HUES6 (cell line): ENCODE results near the gene ARHGAP21.

Experiments used
- H3K27ac ChIP-seq: 2 replicates; pipeline ENCODE4 v1.7.0; 2013; ENCODE audit warnings: low read depth, mild to moderate bottlenecking, low read length, inconsistent platforms
- H3K27me3 ChIP-seq: 2 replicates; pipeline ENCODE4 v1.6.1; 2013; ENCODE audit warnings: low read length; ENCODE audit not compliant: control insufficient read depth, insufficient read depth
- H3K36me3 ChIP-seq: 2 replicates; pipeline ENCODE4 v1.6.1; 2013; ENCODE audit warnings: low read length; ENCODE audit not compliant: control insufficient read depth, insufficient read depth
- H3K4me1 ChIP-seq: 2 replicates; pipeline ENCODE4 v1.6.1; 2013; ENCODE audit warnings: low read length; ENCODE audit not compliant: control insufficient read depth, insufficient read depth
- H3K4me3 ChIP-seq: 2 replicates; pipeline ENCODE4 v1.5.1; 2013; ENCODE audit warnings: low read depth, low read length
- H3K9ac ChIP-seq: one replicate; pipeline ENCODE4 v1.6.1; 2013; ENCODE audit warnings: mild to moderate bottlenecking, low read length
- H3K9me3 ChIP-seq: 2 replicates; pipeline ENCODE4 v1.6.1; 2013; ENCODE audit warnings: low read depth, low read length; ENCODE audit not compliant: control insufficient read depth, insufficient read depth

ARHGAP21 gene

DNA sequence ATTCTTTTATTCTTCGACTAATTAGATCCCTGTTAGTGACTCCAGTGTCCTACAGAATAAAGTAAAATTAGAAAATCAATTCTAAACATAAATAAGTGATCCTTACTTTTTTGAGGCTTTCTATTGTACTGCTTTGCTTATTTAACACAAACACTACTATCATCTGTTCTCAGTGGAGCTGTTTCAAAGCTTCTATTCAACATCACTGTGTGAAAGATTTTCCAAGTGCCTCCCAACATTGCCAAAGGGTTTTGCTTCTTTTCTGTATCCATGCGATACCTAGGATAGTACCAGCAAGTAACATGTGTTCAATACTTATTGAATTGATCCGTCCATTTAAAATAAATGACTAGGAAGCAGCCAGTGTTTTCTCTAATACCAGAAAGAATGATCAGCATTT is 125.7 kb downstream of the ARHGAP21 start:
- H3K27me3 ChIP-seq: no peaks in the 10 kb centered on the region
- no peak overlapping the region for H3K9ac ChIP-seq
- peaks cover 72% of the 10 kb centered on the region for H3K36me3 ChIP-seq
- no peaks in the 10 kb centered on the region for H3K9me3 ChIP-seq
- no peak overlapping the region for H3K27ac ChIP-seq
- no peak overlapping the region for H3K4me3 ChIP-seq
- no peaks in the 10 kb centered on the region for H3K4me1 ChIP-seq

DNA sequence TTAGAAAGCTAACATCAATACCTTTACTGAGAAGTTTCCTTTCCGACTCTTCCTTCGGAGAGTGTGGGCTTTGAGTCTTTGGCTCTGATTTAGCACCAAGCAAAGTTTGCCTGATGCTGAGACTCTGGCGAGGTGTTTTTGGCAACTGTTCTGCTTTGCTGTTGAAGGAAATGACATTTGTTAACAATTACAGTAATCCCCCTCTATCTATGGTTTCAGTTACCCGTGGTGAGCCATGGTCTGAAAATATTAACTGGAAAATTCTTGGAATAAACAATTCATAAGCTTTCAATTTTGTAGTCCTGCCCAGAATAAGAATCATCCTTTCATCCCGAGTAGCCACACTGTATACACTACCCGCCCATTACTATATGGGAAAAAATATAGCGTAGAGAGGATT is 126.3 kb downstream of the ARHGAP21 start:
- Histone ChIP-seq H3K4me1 (no peaks in the 10 kb centered on the region), H3K9ac (no peak overlapping the region), H3K4me3 (no peak overlapping the region), H3K27ac (no peak overlapping the region), H3K9me3 (no peaks in the 10 kb centered on the region), H3K36me3 (peaks cover 76% of the 10 kb centered on the region), H3K27me3 (no peaks in the 10 kb centered on the region)

DNA sequence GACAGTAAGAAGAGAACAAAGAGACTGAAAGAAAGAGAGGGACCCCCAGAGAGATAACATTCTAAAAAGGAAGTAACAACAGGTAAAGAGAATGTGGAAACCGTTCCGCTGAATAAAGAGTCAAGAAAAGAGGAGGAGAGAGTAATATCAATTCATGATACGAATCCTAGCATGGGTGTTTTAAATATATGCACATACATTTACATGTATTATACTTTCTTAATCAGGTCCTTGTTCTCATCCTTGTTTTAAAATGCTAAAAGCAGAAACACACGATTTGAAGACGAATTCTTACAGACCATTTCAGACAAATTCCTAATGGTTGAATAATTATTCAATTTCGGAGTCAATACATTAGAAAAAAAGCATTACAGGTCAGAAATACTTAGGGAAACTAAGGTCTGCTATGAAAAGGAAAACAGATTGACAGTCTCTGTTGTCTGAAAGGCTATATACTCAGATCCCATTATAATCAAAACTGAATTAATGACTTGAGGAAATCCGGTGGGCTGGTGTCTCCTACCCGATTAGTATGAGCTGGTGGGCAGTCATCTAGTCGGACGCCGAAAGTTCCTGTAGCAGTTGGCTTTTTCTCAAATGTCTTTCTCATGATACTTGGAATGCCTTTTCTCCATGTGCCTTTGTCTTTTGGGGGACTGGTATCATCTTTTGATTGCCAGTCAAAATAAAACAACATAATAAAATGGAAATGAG is 127.3 kb downstream of the ARHGAP21 start:
- no peak overlapping the region for H3K4me3 ChIP-seq
- peaks cover 85% of the 10 kb centered on the region for H3K36me3 ChIP-seq
- no peak overlapping the region for H3K9ac ChIP-seq
- no peak overlapping the region for H3K27ac ChIP-seq
- H3K27me3 ChIP-seq: no peaks in the 10 kb centered on the region
- no peaks in the 10 kb centered on the region for H3K9me3 ChIP-seq
- no peaks in the 10 kb centered on the region for H3K4me1 ChIP-seq

DNA sequence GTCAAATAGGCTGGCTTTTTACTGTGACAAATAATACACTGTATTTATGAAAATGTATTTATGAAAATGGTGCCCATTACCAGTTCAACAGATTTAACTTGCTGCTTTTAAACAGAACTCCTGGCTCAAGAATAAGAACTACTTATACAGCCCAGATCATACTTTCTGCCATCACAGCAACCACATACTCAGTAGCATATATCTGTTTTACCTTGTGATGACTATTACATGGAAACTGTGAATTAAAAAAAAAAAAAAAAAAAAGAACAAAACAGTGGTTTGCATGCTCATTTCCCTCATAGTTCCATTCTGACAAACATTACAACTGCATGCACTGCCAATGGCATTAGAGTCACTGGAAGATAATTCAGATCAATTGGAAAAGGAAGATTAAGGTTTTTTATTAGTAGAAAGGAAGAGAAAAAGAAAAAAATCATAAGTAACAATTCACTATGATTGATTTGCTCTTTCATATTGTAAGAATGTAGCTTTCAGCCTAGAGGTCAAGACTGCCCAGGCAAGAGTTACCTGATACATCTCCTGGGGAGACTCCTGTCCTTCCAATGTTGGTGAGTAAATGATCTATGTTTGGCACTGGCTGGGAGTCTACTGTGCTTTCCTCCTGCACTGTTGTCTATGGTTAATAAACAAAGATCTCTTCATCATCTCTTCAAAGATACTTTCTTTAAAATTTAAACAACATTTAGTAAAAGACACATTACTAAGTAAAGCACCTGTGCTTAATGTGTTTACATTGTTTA is 132.8 kb downstream of the ARHGAP21 start:
- peaks cover 72% of the 10 kb centered on the region for H3K36me3 ChIP-seq
- H3K9ac ChIP-seq: no peak overlapping the region
- H3K9me3 ChIP-seq: no peaks in the 10 kb centered on the region
- no peaks in the 10 kb centered on the region for H3K4me1 ChIP-seq
- no peak overlapping the region for H3K4me3 ChIP-seq
- H3K27ac ChIP-seq: no peak overlapping the region
- no peaks in the 10 kb centered on the region for H3K27me3 ChIP-seq

DNA sequence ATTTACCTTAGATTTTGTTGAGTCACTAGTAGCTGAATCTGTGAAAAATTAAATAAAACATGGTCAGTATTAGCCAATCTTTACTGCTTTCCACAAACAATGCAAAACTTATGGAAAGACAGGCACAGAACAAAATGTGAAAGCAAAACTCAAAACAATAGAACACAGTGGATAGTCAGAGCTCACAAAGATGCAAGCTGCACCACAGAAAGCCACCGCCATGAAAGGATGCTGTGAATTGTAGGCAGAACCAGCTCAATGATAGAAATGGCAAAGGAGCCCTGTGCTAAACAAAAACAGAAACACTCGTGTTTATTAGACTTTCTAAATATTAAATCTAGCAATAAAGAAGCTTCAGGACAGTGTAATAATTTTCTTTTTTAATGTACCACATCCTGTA is 134.4 kb downstream of the ARHGAP21 start:
- Histone ChIP-seq H3K4me3 (no peak overlapping the region), H3K27ac (no peak overlapping the region), H3K36me3 (peaks cover 64% of the 10 kb centered on the region), H3K27me3 (no peaks in the 10 kb centered on the region), H3K4me1 (no peaks in the 10 kb centered on the region), H3K9me3 (no peaks in the 10 kb centered on the region), H3K9ac (no peak overlapping the region)

DNA sequence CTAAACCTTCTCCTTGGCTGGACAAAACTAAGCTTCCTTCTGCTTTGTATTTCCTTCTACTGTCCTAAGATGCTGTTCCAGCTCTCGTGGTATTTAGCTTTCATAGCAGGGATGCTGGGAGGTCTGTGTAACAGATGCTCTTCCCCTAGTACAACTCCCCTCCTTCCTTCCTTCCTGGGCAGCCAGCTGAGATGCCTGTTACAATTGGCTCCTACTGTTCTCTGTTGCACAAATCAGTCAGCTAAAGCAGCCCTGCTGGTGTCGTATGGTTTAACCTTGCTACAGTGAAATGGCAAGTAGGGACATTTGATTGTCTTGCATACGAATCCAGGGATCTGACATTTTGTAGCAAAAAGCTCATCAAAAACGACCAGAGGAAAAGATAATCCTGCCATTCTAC is 143.8 kb downstream of the ARHGAP21 start:
- Histone ChIP-seq H3K4me1 (no peaks in the 10 kb centered on the region), H3K9ac (no peak overlapping the region), H3K4me3 (no peak overlapping the region), H3K27me3 (no peaks in the 10 kb centered on the region), H3K27ac (no peak overlapping the region), H3K36me3 (peaks cover 7% of the 10 kb centered on the region), H3K9me3 (no peaks in the 10 kb centered on the region)

DNA sequence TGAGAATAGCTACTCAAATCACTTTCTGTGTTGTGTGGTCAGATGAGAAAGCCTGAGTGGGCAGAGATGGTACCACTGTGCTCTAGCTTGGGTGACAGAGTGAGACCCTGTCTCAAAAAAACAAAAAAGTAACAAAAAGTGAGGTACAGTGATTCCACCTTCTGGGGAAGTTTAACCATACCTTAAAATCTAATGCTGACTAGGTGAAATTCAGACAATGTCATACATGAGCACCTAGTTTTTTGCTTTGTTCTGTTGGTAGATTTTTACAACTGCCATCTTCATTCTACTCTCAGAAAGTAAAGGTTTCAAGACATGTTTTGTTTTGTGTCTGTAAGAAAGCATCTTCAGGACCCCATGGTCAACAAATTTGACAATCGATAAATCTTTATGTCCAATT is 144.2 kb downstream of the ARHGAP21 start:
- no peaks in the 10 kb centered on the region for H3K27me3 ChIP-seq

DNA sequence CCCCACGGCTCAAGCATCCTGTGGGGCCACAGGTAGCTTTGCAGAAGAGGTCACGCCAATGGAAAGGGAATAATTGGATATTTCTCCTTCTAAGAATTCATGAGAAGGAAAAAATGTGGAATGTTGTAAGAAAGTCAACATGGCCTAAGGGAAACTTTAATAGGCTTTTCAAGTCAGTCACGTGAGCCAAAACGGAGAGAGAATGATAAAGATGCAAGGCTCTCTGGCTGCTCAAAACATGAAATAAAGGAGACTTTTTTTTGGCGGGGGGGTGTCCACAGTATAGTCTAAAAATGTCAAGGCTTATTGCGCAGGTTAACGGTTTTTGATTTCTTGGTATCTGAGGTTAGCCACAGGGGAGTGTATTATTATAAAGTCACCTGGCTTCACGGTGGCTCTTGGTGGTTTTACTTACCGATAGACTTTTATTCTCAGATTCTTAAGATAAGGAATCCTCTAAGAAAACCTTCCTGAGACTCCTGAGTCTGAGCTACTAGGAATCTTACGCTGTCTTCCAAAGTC is 148.1 kb downstream of the ARHGAP21 start:
- Histone ChIP-seq H3K9ac (no peak overlapping the region), H3K27ac (no peak overlapping the region), H3K4me1 (no peaks in the 10 kb centered on the region), H3K4me3 (no peak overlapping the region), H3K27me3 (no peaks in the 10 kb centered on the region), H3K36me3 (no peaks in the 10 kb centered on the region), H3K9me3 (0 out of 2 replicates have a peak, but pooled peaks cover 3% of the 10 kb centered on the region)

More for the DNA sequence above, 144.2 kb downstream of the ARHGAP21 start:
- Histone ChIP-seq H3K4me3 (no peak overlapping the region), H3K36me3 (peaks cover 7% of the 10 kb centered on the region), H3K4me1 (no peaks in the 10 kb centered on the region), H3K9me3 (no peaks in the 10 kb centered on the region), H3K27ac (no peak overlapping the region), H3K9ac (no peak overlapping the region)

DNA sequence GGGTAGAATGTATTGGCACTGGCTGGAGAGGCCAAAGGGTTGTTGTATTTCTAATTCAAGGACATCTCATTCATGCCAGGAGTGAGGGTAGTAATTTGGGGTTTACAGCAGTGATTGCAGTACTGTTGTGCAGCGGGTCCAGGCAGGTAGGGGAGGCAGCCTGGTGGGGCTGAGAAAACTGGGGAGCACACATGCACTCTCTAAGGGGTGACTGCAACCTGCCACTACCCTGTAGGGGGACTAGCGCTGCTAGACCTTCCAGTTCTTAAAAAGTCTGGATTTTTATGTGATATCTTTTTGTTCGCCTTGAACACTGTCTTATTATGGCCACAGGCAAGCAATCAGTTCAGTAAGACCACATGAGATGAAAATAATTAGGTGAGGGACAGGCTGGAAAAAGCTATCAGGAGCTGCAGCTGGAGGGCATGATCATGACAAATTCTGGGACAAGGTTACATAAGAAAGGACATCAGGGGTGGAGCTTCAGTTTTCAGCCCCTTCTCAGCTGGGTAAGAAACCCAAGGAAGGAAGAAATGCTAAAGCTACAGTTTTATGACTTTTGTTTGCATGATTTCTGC is 149.0 kb downstream of the ARHGAP21 start:
- Histone ChIP-seq H3K27ac (no peak overlapping the region), H3K27me3 (no peaks in the 10 kb centered on the region), H3K4me3 (no peak overlapping the region), H3K4me1 (no peaks in the 10 kb centered on the region), H3K9ac (no peak overlapping the region), H3K9me3 (0 out of 2 replicates have a peak, but pooled peaks cover 3% of the 10 kb centered on the region), H3K36me3 (no peaks in the 10 kb centered on the region)

DNA sequence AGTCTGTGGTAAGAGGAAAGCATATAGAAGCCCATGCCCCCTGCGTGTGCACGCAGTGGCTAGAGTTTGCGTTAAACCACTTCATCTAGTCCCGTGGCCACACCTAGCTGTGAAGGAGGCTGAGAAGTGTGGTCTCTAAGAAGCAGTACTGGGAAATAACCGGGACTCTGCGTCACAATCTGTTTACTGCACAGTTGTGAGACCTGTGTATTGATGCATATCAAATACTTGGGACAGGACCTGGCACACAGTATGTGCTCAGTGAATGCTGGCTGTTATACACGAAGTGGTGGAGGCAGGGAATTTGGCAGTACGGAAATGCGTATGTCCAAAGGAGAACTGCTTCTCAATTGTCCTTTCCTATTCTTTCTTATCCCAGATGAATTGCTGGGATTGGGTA is 149.5 kb downstream of the ARHGAP21 start:
- no peaks in the 10 kb centered on the region for H3K27me3 ChIP-seq
- H3K27ac ChIP-seq: no peak overlapping the region
- no peaks in the 10 kb centered on the region for H3K36me3 ChIP-seq
- H3K9ac ChIP-seq: no peak overlapping the region
- H3K4me1 ChIP-seq: no peaks in the 10 kb centered on the region
- H3K9me3 ChIP-seq: 0 out of 2 replicates have a peak, but pooled peaks cover 3% of the 10 kb centered on the region
- no peak overlapping the region for H3K4me3 ChIP-seq
